Fibroblast of lung (primary cell): Measurements from ENCODE around the gene EVX2.

Experiments used
- CTCF ChIP-seq, 2 donors: IDR thresholded peaks in 1 of 2; conservative IDR thresholded peaks in 1 of 2; 1 replicate in 1 of 2; 2 replicates in 1 of 2; pipeline ENCODE4 v1.5.1; 2011 to 2012; ENCODE audit warnings: low read length in 2 of 2, control low read depth in 1 of 2, inconsistent platforms in 1 of 2, low read depth in 1 of 2, mild to moderate bottlenecking in 1 of 2
- EZH2 ChIP-seq: IDR thresholded peaks from 2 replicates; pipeline ENCODE4 v1.5.1; 2012; ENCODE audit warnings: low read length, control low read depth, mild to moderate bottlenecking; ENCODE audit errors: missing control alignments

- peak; percentile 13 to 24 for TF ChIP-seq CTCF (conservative IDR thresholded peaks at IDR 0.05 in 1 of 2, IDR thresholded peaks at IDR 0.05 in 1 of 2; ENCODE audit: low read depth in 1 of 2, low read length in 2 of 2)
- no peak for TF ChIP-seq EZH2
Measured at GRCh38 chr2:176118601-176119339, 35.0 kb upstream of the EVX2 start.
